Transverse colon (tissue), 3 donors: Measurements from ENCODE around the gene MMRN2.

Source experiments
- POLR2A ChIP-seq: fragments of 450-650 bp; IDR thresholded peaks from one replicate; pipeline ENCODE4 v1.6.1; 2016; ENCODE audit warnings: antibody characterized with exemption, mild to moderate bottlenecking, moderate library complexity
- TF ChIP-seq, protein P1 (sequence below), 5 experiments: fragments of 200-600 bp in 3 of 5; fragments of 450-650 bp in 2 of 5; sonication (generic) in 3 of 5; IDR thresholded peaks; 1 replicate in 2 of 5; 2 replicates in 3 of 5; pipeline ENCODE4 v1.5.1; 2016 to 2017; ENCODE audit warnings: antibody characterized with exemption in 5 of 5, inconsistent platforms in 3 of 5, mild to moderate bottlenecking in 2 of 5, moderate library complexity in 1 of 5

- TF ChIP-seq, protein P1, sequence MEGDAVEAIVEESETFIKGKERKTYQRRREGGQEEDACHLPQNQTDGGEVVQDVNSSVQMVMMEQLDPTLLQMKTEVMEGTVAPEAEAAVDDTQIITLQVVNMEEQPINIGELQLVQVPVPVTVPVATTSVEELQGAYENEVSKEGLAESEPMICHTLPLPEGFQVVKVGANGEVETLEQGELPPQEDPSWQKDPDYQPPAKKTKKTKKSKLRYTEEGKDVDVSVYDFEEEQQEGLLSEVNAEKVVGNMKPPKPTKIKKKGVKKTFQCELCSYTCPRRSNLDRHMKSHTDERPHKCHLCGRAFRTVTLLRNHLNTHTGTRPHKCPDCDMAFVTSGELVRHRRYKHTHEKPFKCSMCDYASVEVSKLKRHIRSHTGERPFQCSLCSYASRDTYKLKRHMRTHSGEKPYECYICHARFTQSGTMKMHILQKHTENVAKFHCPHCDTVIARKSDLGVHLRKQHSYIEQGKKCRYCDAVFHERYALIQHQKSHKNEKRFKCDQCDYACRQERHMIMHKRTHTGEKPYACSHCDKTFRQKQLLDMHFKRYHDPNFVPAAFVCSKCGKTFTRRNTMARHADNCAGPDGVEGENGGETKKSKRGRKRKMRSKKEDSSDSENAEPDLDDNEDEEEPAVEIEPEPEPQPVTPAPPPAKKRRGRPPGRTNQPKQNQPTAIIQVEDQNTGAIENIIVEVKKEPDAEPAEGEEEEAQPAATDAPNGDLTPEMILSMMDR (IDR thresholded peaks at IDR 0.05): no peak
- TF ChIP-seq POLR2A: no peak
These were observed 1.8 kb downstream of the MMRN2 start for GRCh38 chr10:86955501-86956194.
